Measurements from ENCODE around the gene SRCIN1. TPM values are rescaled to one million over a fixed set of nuclear protein-coding genes. Genes with fewer than 3 reads are reported as not detected.
A peak's percentile ranks its signal among the peaks of the same experiment; 100 is the strongest.

SRCIN1 gene
- total RNA-seq, 1 experiment from 2014 or later, result 6.9 TPM

GRCh38 chr17:38598995-38599394, 6.8 kb downstream of the SRCIN1 start:
- no peak overlapping the region for H3T11ph ChIP-seq (ENCODE audit: low read length)
- peaks cover 11% of the 10 kb centered on the region for H3K23me2 ChIP-seq (ENCODE audit: insufficient read length, low read depth, low read length, poor library complexity, severe bottlenecking)
- H2AFZ ChIP-seq (ENCODE audit: low read length), result no peak overlapping the region
- H3K9ac ChIP-seq (ENCODE audit: extremely low read depth, insufficient read length, low read length), result no peak overlapping the region
- WGBS (ENCODE audit: extremely low coverage, insufficient read length, low lambda C conversion rate), result no CpG with 5 or more reads among the region's 3 CpGs
- peaks cover 26% of the 10 kb centered on the region for H3K4me1 ChIP-seq (ENCODE audit: insufficient read depth, low read length)
- no peaks in the 10 kb centered on the region; a peak in 1 of 7 replicates for H3K36me3 Mint-ChIP-seq (ENCODE audit: insufficient read depth in 1 of 3, low read depth in 3 of 3)
- H3K9me3 ChIP-seq (ENCODE audit: control insufficient read depth, low read depth, low read length), result no peaks in the 10 kb centered on the region
- H3K4ac ChIP-seq (ENCODE audit: low read depth, low read length), result no peak overlapping the region
- no peak overlapping the region for H4K5ac ChIP-seq (ENCODE audit: insufficient read length, low read depth, low read length)
- H3K4me3 Mint-ChIP-seq, result peak overlapping the region in 1 of 2 experiments; percentile 66; a peak in 2 of 5 replicates
- H3K4me2 ChIP-seq (ENCODE audit: insufficient read depth, insufficient read length, low read length), result no peak overlapping the region
- H2AK5ac ChIP-seq (ENCODE audit: insufficient read length, low read length), result no peak overlapping the region
- TF ChIP-seq CTCF (conservative IDR thresholded peaks at IDR 0.05), result no peak
- H3K9me3 Mint-ChIP-seq, result no peaks in the 10 kb centered on the region
- no peak overlapping the region for H2BK12ac ChIP-seq (ENCODE audit: insufficient read length, low read depth, low read length)
- H3K79me2 ChIP-seq (ENCODE audit: insufficient read depth, low read length), result no peaks in the 10 kb centered on the region
- no peak overlapping the region for H2BK15ac ChIP-seq (ENCODE audit: low read depth, low read length)
- H3K27me3 Mint-ChIP-seq (ENCODE audit: low read depth), result peaks cover 55% of the 10 kb centered on the region
- no peak overlapping the region for H3K18ac ChIP-seq (ENCODE audit: insufficient read length, low read depth, low read length)
- no peak overlapping the region for H4K91ac ChIP-seq (ENCODE audit: insufficient read length, low read depth, low read length)
- H2BK120ac ChIP-seq (ENCODE audit: low read depth, low read length, poor library complexity, severe bottlenecking), result no peak overlapping the region
- H3K23ac ChIP-seq (ENCODE audit: insufficient read length, low read depth, low read length), result no peak overlapping the region
- no peak overlapping the region for H3K14ac ChIP-seq (ENCODE audit: insufficient read depth, low read length)
- H4K20me1 ChIP-seq (ENCODE audit: control insufficient read depth, insufficient read depth, insufficient read length), result peaks cover 4% of the 10 kb centered on the region
- H2BK20ac ChIP-seq (ENCODE audit: low read depth, low read length, poor library complexity, severe bottlenecking), result no peak overlapping the region
- H3K27ac Mint-ChIP-seq, result peak overlapping the region in 1 of 3 experiments; percentile 91; a peak in 2 of 7 replicates
- H4K8ac ChIP-seq (replicated peaks; ENCODE audit: insufficient read length, low read depth, low read length), result no peak overlapping the region
- DNase-seq, result no peak
- H3K79me1 ChIP-seq (ENCODE audit: insufficient read depth, low read depth, low read length, poor library complexity, severe bottlenecking), result no peaks in the 10 kb centered on the region
- no peak overlapping the region for H3K27ac ChIP-seq (ENCODE audit: insufficient read length, low read depth, low read length)
- H3K56ac ChIP-seq (ENCODE audit: insufficient read length, low read depth, low read length), result no peak overlapping the region
- H3K4me1 Mint-ChIP-seq, result peaks cover 84 to 95% of the 10 kb centered on the region in 2 experiments
- H2BK5ac ChIP-seq (ENCODE audit: insufficient read length, low read length), result no peak overlapping the region
- H3K27me3 ChIP-seq (ENCODE audit: insufficient read depth, low read length), result peaks cover 14% of the 10 kb centered on the region; the same call in 1 of the 2 replicates

All from H9 (cell line).